Breast epithelium (tissue), 4 donors: Measurements from ENCODE around the gene HBS1L. TPM values are rescaled to one million over a fixed set of nuclear protein-coding genes. Genes with fewer than 3 reads are reported as not detected.

Experiments used
- DNase-seq, 2 donors: peaks; one replicate each; pipeline ENCODE4 v3.0.0-alpha.2; 2019; ENCODE audit warnings: low spot score in 2 of 2
- H3K27ac ChIP-seq, 2 donors: fragments of 200-600 bp; sonication (generic) in 1 of 2; one replicate each; pipeline ENCODE4 v1.5.1; 2016 to 2019; ENCODE audit warnings: mild to moderate bottlenecking in 1 of 2
- H3K27me3 ChIP-seq, 2 donors: fragments of 200-600 bp; sonication (generic) in 1 of 2; one replicate each; pipeline versions ENCODE4 v1.5.1 to v1.6.0; 2017 to 2019; ENCODE audit warnings: control low read depth in 1 of 2, mild to moderate bottlenecking in 1 of 2
- H3K36me3 ChIP-seq: fragments of 200-600 bp; one replicate; pipeline ENCODE4 v1.5.1; 2019
- H3K4me1 ChIP-seq, 2 donors: fragments of 200-600 bp; sonication (generic); one replicate each; pipeline ENCODE4 v1.5.1; 2016 to 2019; ENCODE audit warnings: control low read depth in 1 of 2
- H3K4me3 ChIP-seq, 3 donors: fragments of 200-600 bp; sonication (generic); 1 replicate in 2 of 3; 2 replicates in 1 of 3; pipeline ENCODE4 v1.5.1; 2016 to 2019; ENCODE audit warnings: mild to moderate bottlenecking in 3 of 3, moderate library complexity in 2 of 3
- H3K9me3 ChIP-seq, 2 donors: fragments of 200-600 bp; sonication (generic) in 1 of 2; one replicate each; pipeline ENCODE4 v1.5.1; 2016 to 2019; ENCODE audit warnings: control low read depth in 1 of 2
- CTCF ChIP-seq, 3 donors: fragments of 450-650 bp; IDR thresholded peaks; one replicate each; pipeline ENCODE4 v1.5.1; 2016 to 2017; ENCODE audit warnings: antibody characterized with exemption in 3 of 3, mild to moderate bottlenecking in 3 of 3, moderate library complexity in 3 of 3
- POLR2A ChIP-seq: fragments of 450-650 bp; IDR thresholded peaks from one replicate; pipeline ENCODE4 v1.6.1; 2016; ENCODE audit warnings: antibody characterized with exemption, mild to moderate bottlenecking, moderate library complexity
- POLR2AphosphoS5 ChIP-seq, 3 donors: sonication (generic); formaldehyde crosslinking; IDR thresholded peaks; one replicate each; pipeline ENCODE4 v1.6.1; 2017; ENCODE audit warnings: antibody characterized with exemption in 3 of 3
- intact Hi-C: fragments of 100-400 bp; cut with DNase I; formaldehyde crosslinking; loops from one replicate; pipeline ENCODE4 v1.15.1; 2023; ENCODE audit warnings: low total_unique reads
- total RNA-seq, 3 donors: library from RNA; depleted of rRNA; stranded (reverse); fragments of >200 nt; gene quantifications; one replicate each; pipeline ENCODE4 v1.1.0, GENCODE V29; 2016

The HBS1L gene
- total RNA-seq, 3 donors from 2014 or later = 42.0 to 55.5 (median 52.0) TPM

DNA sequence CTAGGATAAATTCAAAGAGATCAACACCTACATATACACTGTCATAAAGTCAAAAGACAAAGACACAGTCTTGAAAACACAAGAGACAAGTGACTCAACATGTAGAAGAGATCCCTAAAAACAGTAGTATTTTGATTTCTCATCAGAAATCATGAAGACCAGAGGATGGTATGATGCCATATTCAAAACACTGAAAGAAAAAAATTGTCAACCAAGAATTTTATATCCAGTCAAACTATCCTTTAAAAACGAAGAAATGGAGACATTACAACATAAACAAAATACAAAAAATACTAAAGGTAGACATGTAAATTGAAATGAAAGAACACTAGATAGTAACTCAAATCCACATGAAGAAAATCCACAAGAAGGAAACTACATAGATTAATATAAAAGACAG is 27.3 kb upstream of the HBS1L start:
- DNase-seq = no peak
- Histone ChIP-seq H3K27me3 (no peaks in the 10 kb centered on the region), H3K27ac (no peak overlapping the region), H3K36me3 (no peaks in the 10 kb centered on the region), H3K4me1 (no peaks in the 10 kb centered on the region), H3K9me3 (peaks cover 7 to 13% of the 10 kb centered on the region in 2 donors), H3K4me3 (no peak overlapping the region)
- TF ChIP-seq POLR2A = no peak
- no peak for TF ChIP-seq POLR2AphosphoS5 (IDR thresholded peaks at IDR 0.05)
- no peak for TF ChIP-seq CTCF (IDR thresholded peaks at IDR 0.05)
- intact Hi-C loops = no loop called here

- H3K4me3 ChIP-seq = no peak overlapping the region
- no peak for DNase-seq
- intact Hi-C loops = no loop called here
- H3K4me1 ChIP-seq = no peaks in the 10 kb centered on the region
- no peaks in the 10 kb centered on the region for H3K9me3 ChIP-seq
- no peak overlapping the region for H3K27ac ChIP-seq
- no peaks in the 10 kb centered on the region for H3K36me3 ChIP-seq
- no peaks in the 10 kb centered on the region for H3K27me3 ChIP-seq
- TF ChIP-seq POLR2AphosphoS5 (IDR thresholded peaks at IDR 0.05) (no peak), CTCF (IDR thresholded peaks at IDR 0.05) (no peak), POLR2A (no peak)
Observed at GRCh38 chr6:135075018-135075417, 20.4 kb upstream of the HBS1L start.

- no peak for DNase-seq
- Histone ChIP-seq H3K4me3 (no peak overlapping the region), H3K27ac (no peak overlapping the region), H3K27me3 (no peaks in the 10 kb centered on the region), H3K9me3 (no peaks in the 10 kb centered on the region), H3K4me1 (no peaks in the 10 kb centered on the region), H3K36me3 (no peaks in the 10 kb centered on the region)
- TF ChIP-seq POLR2AphosphoS5 (IDR thresholded peaks at IDR 0.05) (no peak), POLR2A (no peak), CTCF (IDR thresholded peaks at IDR 0.05) (no peak)
- intact Hi-C loops = no loop called here
Observed at GRCh38 chr6:135073756-135074393, 19.3 kb upstream of the HBS1L start.

- no peak overlapping the region for H3K4me3 ChIP-seq
- no peak for DNase-seq
- H3K4me1 ChIP-seq = no peaks in the 10 kb centered on the region
- no peaks in the 10 kb centered on the region for H3K27me3 ChIP-seq
- intact Hi-C loops = no loop called here
- no peaks in the 10 kb centered on the region for H3K36me3 ChIP-seq
- TF ChIP-seq POLR2AphosphoS5 (IDR thresholded peaks at IDR 0.05) (no peak), CTCF (IDR thresholded peaks at IDR 0.05) (no peak), POLR2A (no peak)
- no peak overlapping the region for H3K27ac ChIP-seq
- H3K9me3 ChIP-seq = no peaks in the 10 kb centered on the region
Observed at GRCh38 chr6:135073217-135073616, 18.6 kb upstream of the HBS1L start.

- H3K4me3 ChIP-seq = no peak overlapping the region
- TF ChIP-seq POLR2AphosphoS5 (IDR thresholded peaks at IDR 0.05) = no peak
- no peak for TF ChIP-seq POLR2A
- no peak for TF ChIP-seq CTCF (IDR thresholded peaks at IDR 0.05)
- no peak overlapping the region for H3K27ac ChIP-seq
- H3K4me1 ChIP-seq = no peaks in the 10 kb centered on the region
- no peaks in the 10 kb centered on the region for H3K27me3 ChIP-seq
- H3K9me3 ChIP-seq = no peaks in the 10 kb centered on the region
- intact Hi-C loops = no loop called here
- no peaks in the 10 kb centered on the region for H3K36me3 ChIP-seq
- DNase-seq = no peak
Observed at GRCh38 chr6:135072753-135073152, 18.1 kb upstream of the HBS1L start.
